NK-92 (cell line): ENCODE results near the gene OR11A1.
"Not testable (repeated sequence)": the region's sequence is repeated elsewhere in the genome, so short reads cannot be mapped to it uniquely, and the experiment has no call there.

ENCODE experiments used
- DNase-seq: peaks from one replicate; lab custom pipeline; 2025; ENCODE audit not compliant: unreplicated experiment; lab: John Stamatoyannopoulos, UW

Gene OR11A1

DNA sequence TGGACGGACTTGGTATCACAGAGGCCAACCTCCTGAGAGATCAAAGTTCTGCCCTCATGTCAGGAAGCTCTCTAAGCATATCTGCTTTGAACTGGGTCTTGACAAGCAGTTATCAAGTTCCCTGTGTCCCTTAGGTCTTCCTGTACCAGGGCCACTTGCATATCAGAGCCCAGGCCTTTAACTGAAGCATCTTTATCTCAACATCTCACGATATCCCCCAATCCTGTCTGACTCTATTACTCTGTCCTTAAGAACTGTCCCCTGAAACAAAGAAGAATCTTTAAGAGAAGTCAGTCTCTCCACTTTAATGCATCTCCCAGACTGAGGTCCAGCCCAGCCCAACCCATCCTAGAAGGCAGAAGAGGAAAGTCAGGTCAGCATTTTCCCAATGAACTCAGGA is 22.7 kb upstream of the OR11A1 start:
- no peak for DNase-seq

DNA sequence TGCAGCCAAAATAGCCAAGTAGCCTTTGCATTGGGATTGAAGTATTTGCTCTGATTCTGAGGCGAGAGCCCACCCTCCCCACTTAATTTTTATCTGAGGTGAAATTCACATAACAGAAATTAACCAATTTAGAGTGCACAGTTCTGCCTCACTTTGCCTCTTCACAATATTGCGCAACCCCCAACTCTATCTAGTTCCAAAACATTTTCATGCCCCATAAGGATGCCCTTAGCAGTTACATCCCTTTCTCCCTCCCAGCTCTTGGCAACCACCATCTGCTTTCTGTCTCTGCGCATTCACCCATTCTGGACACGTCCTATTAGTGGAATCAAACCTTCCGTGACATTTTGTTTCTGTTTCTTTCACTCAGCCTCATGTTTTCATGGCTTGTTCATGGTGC is 21.9 kb upstream of the OR11A1 start:
- DNase-seq, result no peak

DNA sequence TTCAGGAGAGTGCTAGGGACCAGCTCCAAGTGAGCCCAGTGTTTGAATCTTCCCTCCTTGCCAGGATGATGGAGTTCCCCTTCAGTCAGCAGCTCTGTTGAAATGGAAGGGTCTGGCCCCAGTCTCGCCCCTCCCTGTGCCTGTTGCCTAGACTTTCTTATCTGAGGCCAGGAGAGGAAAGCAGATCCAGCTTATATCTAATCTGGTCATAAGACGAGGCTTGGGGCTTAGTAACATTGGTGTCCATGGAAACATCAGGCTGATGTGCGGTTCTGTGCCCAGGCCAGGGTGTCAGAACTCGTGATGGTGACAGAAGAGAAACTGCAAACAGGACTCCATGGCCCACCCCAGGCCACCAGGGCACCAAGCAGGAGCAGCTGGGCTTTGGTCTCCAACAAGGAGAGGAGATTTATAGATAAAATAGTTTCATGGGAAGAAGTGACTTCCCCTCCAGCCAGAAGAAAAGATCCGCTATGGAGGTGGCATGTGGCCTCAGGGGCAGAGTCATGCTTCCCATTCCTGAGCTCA is 21.1 kb upstream of the OR11A1 start:
- DNase-seq, result no peak

DNA sequence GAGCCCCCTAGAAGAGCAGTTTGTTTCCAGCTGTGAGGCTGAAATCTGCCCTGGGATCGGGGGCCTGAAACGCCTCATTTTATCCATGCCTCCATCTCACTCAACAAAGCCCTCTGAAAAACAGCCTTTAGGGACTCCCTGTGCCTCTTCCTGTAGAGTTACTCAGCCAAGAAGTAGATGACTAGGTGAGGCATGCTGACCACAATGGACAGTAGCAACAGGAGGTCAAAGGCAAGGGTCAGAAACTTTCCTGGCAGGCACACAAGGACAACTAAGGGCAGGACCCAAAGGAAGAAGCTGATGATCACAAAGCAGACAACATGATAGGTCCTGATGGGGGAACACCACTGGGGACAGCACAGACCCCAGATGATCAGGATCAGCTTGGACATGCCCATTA is 18.1 kb upstream of the OR11A1 start:
- DNase-seq, result no peak

DNA sequence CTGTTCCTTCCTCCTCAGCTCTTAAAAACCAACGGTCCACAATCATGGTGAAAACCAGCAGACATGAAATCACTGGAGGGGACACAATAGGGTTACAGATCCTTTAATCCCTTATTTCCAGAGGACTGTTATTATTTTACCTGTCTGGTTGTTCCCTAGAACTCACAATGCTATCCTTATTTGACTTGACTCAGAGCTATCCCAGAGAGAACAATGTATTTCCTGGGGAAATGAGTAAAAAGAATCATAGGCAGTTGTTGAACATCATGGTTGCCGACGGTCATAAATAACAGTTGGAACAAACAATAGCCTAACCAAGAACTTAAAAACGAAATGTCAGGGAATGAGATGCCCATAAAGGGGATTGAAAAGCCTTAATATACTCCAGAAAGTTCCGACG is 9.4 kb upstream of the OR11A1 start:
- DNase-seq, result no peak

DNA sequence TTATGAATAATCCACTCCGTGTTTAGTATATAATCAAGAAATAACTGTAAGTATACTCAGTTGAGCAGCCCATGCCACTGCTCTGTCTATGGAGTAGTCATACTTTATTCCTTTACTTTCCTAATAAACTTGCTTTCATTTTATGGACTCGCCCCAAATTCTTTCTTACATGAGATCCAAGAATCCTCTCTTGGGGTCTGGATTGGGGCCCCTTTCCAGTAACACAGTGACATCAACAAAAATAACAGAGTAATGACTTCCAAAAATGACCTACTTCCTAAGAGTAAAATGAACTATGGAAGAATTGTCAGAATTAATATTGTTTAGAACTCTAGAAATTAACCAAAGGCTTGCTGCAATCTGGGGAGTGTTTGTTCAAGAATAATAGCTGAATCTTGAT is 8.9 kb upstream of the OR11A1 start:
- DNase-seq, result no peak

DNA sequence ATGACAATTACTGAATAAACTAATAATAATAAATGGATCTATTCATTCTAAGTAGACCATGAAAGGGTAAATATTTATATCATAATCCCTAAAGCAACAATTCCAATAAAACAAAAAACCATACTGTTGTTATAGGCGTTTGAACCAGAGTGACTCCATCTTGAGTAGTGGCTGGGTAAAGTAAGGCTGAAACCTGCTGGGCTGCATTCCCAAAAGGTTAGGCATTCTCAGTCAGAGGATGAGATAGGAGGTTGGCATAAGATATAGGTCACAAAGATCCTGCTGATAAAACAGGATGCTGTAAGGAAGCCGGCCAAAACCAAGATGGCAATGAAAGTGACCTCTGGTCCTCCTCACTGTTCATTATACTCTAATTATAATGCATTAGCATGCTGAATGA is 8.4 kb upstream of the OR11A1 start:
- no peak for DNase-seq

DNA sequence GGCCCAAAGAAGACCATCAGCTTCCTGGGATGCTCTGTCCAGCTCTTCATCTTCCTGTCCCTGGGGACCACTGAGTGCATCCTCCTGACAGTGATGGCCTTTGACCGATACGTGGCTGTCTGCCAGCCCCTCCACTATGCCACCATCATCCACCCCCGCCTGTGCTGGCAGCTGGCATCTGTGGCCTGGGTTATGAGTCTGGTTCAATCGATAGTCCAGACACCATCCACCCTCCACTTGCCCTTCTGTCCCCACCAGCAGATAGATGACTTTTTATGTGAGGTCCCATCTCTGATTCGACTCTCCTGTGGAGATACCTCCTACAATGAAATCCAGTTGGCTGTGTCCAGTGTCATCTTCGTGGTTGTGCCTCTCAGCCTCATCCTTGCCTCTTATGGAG is 5.2 kb upstream of the OR11A1 start:
- no peak for DNase-seq

DNA sequence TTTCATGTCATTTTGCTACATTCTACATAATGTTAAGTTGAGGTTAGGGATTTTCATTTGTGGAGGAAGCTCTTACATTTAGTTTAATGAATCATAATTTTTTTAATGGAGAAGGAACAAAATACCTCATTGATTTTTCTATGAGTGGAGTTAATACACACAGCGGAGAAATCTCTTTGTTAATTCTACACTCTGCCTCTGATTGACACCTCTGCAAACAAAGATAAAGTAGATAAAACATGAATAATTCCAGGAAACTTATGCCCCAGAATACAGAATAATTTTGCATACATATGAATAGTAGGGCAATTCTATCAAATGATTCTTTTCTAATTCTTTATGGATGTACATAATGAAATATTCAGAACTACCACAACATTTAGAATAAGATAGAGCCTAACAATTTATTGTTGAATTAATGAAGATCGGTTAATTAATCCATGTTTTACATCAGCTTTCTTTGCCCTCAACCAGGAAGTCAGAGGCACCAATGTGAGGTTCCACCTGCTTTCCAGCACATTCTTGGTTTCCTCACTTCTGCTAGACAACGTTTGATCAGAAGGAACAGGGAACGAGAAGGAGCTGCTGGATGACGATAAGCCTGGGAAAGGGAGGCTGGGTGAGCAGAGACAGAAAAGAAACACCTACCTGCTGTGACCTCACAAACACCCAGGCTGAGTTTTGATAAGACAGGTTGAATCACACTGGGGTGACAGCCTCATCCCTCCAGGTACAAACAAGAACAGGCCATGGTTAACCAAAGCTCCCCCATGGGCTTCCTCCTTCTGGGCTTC is 4.3 kb upstream of the OR11A1 start:
- DNase-seq, result no peak

DNA sequence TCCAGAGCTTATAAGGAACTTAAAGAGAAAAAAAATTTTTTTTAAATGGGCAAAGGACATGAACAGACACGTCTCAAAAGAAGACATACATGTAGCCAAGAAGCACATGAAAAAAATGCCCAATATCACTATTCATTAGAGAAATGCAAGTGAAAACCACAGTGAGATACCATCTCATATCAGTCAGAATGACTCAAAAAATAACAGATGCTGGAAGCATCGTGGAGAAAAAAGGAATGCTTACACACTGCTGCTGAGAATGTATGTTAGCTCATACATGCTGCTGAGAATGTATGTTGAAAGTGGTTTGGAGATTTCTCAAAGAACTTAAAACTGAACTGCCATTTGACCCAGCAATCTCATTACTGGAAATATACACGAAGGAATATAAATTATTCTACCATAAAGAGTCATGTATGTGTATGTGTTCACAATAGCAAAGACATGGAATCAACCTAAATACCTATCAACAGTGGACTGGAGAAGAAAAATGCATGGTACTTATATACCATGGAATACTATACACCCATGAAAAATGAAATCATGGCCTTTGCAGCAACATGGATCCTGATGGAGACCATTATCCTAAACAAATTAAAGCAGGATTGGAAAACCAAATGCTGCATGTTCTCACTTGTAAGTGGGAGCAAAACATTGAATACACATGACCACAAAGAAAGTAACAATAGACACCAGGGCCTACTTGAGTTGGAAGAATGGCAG is 5.2 kb downstream of the OR11A1 start:
- no peak for DNase-seq

DNA sequence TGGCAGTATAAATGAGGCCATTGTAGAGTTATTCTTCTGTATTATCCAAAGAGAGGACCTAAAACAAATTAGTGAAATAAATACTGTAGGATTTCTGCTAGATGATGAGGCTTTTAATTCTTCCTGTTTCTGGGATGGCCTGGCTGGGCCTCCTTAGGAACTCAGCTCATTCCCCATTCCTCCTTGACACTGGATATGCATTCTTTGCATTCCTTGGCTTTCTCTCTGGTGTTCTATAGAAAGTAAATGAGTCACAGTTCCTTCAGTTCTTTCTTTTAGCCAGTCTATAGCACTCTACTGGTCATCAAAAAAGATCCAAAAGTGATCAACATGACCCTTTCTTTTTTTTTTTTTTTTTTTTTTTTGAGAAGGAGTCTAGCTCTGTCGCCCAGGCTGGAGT is 9.2 kb downstream of the OR11A1 start:
- no peak for DNase-seq

DNA sequence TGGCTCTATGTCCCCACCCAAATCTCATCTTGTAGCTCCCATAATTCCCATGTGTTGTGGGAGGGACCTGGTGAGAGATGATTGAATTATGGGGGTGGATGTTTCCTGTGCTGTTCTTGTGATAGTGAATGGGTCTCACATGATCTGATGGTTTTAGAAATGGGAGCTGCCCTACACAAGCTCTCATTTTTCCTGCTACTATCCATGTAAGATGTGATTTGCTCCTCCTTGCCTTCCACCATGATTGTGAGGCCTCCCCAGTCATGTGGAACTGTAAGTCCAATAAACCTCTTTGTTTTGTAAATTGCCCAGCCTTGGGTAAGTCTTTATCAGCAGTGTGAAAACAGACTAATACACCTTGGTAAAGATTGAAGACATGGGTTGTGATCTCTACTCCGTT is 12.8 kb downstream of the OR11A1 start:
- DNase-seq, result not testable (repeated sequence)

DNA sequence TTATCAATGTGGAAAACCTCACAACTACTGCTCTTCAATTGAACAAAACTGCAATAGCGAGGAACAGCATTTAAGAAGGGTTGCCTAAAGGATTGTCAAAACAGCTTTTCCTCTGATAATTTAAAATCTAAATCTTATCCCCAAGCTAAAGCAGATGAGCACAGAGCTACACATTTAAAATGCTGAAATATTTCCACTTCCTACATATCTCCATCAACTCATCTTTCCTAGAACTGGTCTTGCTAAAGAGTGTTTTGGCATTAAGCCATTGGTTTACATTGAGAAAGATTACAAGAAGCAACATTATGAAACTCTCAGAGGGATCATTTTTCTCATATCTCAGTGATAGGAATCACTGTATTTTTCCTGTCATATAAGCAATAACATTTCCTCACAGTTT is 14.2 kb downstream of the OR11A1 start:
- DNase-seq, result no peak

DNA sequence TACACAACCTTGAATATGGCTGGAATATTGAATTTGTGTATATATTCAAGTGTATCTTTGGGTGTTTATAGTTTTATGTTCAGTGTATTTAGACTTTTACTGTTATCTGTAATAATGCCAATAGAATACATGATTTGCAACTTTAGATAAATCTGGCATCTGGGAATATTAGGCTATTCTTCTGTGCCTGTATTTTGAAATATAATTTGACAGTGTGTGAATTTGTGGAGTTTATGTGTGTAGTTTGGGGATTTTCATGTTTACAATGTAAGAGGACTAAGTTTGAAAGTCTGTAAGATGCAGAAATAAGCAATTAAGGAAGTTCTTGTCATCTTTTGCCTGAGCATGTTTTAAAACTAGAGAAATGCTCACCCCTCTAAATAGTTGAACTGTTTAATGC is 17.9 kb downstream of the OR11A1 start, which contains the start of gene OR10C1:
Gene OR10C1 (plus strand): TSS at position 301 of the 400 bp plus-strand sequence. CDS start 710 bp downstream, outside the sequence.
- DNase-seq, result no peak

DNA sequence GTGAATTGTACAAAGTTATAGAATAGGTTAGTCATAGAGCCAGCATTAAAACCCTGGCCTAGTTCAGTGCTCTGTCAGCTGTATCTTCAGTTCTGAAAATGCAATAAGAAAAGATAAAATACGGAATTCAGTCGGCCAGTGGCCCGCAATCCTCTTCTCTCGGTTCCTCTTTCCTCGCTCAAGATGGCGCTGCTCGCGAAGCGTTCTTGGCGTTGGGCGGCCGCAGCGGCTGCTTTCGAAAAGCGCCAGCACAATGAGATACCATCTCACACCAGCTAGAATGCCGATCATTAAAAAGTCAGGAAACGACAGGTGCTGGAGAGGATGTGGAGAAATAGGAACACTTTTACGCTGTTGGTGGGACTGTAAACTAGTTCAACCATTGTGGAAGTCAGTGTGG is 20.1 kb downstream of the OR11A1 start:
- DNase-seq, result not testable (repeated sequence)

DNA sequence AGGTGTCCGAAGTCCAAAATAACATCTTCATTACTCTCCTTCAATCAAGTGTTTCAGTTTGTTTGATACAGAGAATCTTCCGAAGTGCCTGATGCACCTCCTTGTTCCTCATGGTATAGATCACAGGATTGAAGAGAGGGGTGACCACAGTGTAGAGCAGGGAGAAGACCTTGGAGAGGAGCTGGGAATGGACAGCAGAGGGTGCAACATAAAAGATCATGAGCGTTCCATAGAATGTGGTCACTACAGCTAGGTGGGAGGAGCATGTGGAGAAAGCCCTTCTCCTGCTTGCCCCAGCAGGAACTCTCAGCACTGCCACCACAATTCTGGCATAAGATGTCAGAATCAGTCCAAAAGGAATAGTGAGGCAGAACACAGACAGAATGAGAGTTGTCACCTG is 30.2 kb downstream of the OR11A1 start:
- DNase-seq, result no peak

DNA sequence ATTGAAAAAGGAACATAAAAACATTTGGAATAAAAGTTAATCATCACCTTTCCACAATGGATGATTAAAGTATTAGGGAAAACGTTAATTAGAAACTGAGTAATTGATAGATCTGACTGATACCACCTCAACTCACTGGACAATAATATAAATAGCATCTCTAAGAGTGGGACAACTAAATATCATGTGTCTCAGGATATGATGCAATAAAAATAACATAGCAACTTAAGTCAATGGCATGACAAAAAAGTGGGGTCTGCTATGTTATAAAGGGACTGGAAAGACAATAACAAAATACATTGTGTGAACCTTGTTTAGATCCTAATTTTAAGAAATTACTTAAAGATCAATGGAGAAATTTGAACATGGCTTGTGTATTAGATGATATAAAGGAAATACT is 31.8 kb downstream of the OR11A1 start:
- no peak for DNase-seq

DNA sequence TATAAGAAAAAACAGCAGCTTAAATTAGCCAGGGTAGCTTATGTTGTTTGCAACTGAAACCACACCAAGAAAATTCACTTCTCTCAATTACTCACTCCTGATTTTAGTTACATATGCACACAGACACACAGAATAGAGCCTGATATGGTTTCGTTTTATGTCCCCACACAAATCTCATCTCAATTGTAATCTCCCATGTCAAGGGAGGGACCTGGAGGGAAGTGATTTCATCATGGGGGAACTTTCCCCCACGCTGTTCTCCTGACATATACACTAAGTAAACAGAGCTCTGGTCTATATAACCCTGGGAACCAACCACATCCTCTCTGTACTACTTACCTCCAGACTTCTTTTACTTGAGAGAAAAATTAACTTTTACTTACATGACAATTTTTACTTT is 32.3 kb downstream of the OR11A1 start:
- no peak for DNase-seq

DNA sequence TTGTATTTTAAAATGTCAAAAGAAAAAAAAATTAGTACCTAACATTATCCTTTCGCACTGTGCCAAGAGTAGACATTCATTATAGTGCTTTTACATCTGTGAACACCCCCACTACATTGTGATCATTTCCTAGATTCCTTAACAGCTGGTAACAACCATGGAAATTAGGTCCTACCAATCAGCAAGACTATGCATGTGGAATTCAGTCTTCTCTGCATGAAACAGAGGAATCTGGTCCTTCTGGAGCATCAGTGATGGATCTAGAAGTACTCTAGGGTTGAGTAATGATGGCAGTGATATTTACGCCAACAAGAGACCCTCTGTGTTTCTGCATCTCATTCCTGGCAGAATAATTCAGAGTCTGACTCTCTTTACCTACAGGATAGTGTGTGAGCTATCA is 32.7 kb downstream of the OR11A1 start:
- no peak for DNase-seq

DNA sequence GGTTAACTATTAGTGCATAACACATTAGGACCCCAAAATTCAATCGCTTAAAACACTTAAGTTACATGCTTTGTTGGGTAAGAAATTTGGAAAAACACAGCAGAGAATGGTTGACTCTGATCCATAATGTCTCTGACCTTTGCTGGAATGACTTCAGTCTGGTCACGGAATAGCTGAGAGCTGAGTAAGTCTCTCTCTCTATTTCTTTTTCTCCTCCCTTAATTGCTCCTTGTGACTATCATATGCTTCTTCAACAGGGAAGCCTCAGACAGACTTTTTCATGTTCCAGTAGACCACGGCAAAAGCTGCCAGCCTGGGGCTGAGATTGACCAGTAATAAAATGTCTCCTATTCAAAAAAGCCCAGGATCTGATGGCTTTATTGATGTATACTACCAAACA is 37.4 kb downstream of the OR11A1 start:
- DNase-seq, result no peak

DNA sequence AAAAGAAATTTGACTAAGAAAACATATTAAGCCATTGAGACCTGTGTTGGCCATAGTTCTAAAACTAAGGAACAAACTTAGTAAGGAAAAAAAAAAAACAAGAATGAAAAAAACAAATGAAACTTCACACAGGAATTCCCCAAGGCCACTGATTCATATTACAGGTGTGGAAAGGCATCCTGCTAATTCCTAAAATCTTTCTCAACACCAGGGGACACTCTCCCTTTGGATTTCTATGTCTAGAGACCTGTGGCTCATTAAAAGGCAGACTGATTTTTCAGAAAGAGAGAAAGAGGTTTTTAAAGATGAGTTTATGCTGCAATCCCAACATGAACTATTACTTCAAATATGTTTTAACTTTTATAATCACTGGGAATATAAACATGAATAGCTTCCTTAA is 42.3 kb downstream of the OR11A1 start, which contains the start of gene OR12D1:
Gene OR12D1 (plus strand): TSS at position 341 of the 400 bp plus-strand sequence.
- DNase-seq, result no peak

DNA sequence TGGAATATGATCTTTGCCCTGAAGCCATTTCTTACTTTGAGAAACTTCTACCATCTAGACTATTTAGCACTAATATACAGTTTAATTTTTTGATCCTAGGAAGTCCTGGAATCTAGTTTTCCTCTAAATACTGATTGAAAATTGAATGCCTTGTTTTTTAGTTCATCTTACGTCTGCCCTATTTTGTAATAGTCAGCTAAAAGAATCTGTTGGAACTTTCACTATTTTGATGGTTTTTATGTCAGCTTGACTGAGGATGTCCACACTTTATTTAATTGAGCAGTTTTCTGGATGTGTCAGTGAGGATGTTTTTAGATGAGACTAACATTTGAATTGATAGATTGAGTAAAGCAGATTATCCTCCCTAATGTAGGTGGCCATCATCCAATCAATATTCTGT is 53.1 kb downstream of the OR11A1 start:
- DNase-seq, result no peak
